Mucosa of rectum (tissue), 2 donors: ENCODE measurements around the gene EXT2.

Source experiments
- H3K27ac ChIP-seq, 2 donors: one replicate each; pipeline ENCODE4 v1.7.0; 2013; ENCODE audit warnings: inconsistent platforms in 2 of 2, low read depth in 2 of 2, low read length in 2 of 2
- H3K27me3 ChIP-seq, 2 donors: one replicate each; pipeline ENCODE4 v1.7.0; 2013; ENCODE audit warnings: low read length in 2 of 2; ENCODE audit not compliant: control insufficient read depth in 2 of 2, insufficient read depth in 2 of 2
- H3K36me3 ChIP-seq, 2 donors: one replicate each; pipeline ENCODE4 v1.7.0; 2013; ENCODE audit warnings: low read length in 2 of 2; ENCODE audit not compliant: control insufficient read depth in 2 of 2, insufficient read depth in 2 of 2
- H3K4me1 ChIP-seq, 2 donors: one replicate each; pipeline ENCODE4 v1.7.0; 2013; ENCODE audit warnings: low read length in 2 of 2, mild to moderate bottlenecking in 1 of 2; ENCODE audit not compliant: control insufficient read depth in 2 of 2, insufficient read depth in 2 of 2
- H3K4me3 ChIP-seq, 2 donors: one replicate each; pipeline ENCODE4 v1.7.0; 2013; ENCODE audit warnings: low read length in 2 of 2
- H3K9ac ChIP-seq, 2 donors: one replicate each; pipeline ENCODE4 v1.7.0; 2013; ENCODE audit warnings: low read length in 2 of 2, low read depth in 1 of 2, mild to moderate bottlenecking in 1 of 2
- H3K9me3 ChIP-seq, 2 donors: one replicate each; pipeline ENCODE4 v1.7.0; 2013; ENCODE audit warnings: low read length in 2 of 2; ENCODE audit not compliant: control insufficient read depth in 2 of 2
- donor health status: healthy.
- donor health status: Normal muscosa, but diverticular disease.

EXT2 gene

GRCh38 chr11:44268614-44269080 is 173.2 kb downstream of the EXT2 start:
- no peak overlapping the region for H3K27ac ChIP-seq
- H3K27me3 ChIP-seq = no peaks in the 10 kb centered on the region
- H3K4me1 ChIP-seq = no peaks in the 10 kb centered on the region
- H3K9me3 ChIP-seq = no peaks in the 10 kb centered on the region
- no peaks in the 10 kb centered on the region for H3K36me3 ChIP-seq
- H3K9ac ChIP-seq = no peak overlapping the region
- H3K4me3 ChIP-seq = no peak overlapping the region

- Histone ChIP-seq H3K4me3 (no peak overlapping the region), H3K36me3 (no peaks in the 10 kb centered on the region), H3K9ac (no peak overlapping the region), H3K27me3 (no peaks in the 10 kb centered on the region), H3K9me3 (no peaks in the 10 kb centered on the region), H3K27ac (no peak overlapping the region), H3K4me1 (no peaks in the 10 kb centered on the region)
Measured at GRCh38 chr11:44269369-44270351, 174.2 kb downstream of the EXT2 start.

- Histone ChIP-seq H3K4me3 (no peak overlapping the region), H3K36me3 (no peaks in the 10 kb centered on the region), H3K9ac (no peak overlapping the region), H3K4me1 (no peaks in the 10 kb centered on the region), H3K27ac (no peak overlapping the region), H3K9me3 (no peaks in the 10 kb centered on the region), H3K27me3 (no peaks in the 10 kb centered on the region)
Measured at GRCh38 chr11:44270403-44271273, 175.2 kb downstream of the EXT2 start.

DNA sequence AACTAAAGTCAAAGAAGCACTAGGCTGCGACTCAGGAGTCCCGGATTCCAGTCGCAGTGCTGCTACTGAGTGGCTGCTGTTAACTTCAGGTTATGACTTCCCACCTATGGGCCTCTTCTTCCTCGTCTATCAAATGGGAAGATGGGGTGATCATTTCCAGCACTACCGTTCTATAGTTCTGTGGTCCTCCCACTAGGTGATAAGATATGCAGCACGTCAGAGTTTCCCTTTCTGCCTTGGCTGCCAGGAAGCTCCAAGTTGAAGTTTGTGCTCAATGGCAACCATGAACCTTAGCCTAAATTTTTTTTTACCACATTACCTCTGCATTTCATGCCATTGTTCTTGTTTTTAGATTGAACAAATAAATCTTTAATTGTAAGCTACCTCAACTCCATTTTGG is 175.8 kb downstream of the EXT2 start:
- H3K36me3 ChIP-seq = no peaks in the 10 kb centered on the region
- no peak overlapping the region for H3K27ac ChIP-seq
- H3K27me3 ChIP-seq = no peaks in the 10 kb centered on the region
- H3K4me1 ChIP-seq = no peaks in the 10 kb centered on the region
- no peak overlapping the region for H3K4me3 ChIP-seq
- no peak overlapping the region for H3K9ac ChIP-seq
- no peaks in the 10 kb centered on the region for H3K9me3 ChIP-seq

- no peaks in the 10 kb centered on the region for H3K9me3 ChIP-seq
- H3K27me3 ChIP-seq = no peaks in the 10 kb centered on the region
- no peak overlapping the region for H3K4me3 ChIP-seq
- H3K36me3 ChIP-seq = no peaks in the 10 kb centered on the region
- H3K27ac ChIP-seq = no peak overlapping the region
- H3K9ac ChIP-seq = no peak overlapping the region
- H3K4me1 ChIP-seq = no peaks in the 10 kb centered on the region
Measured at GRCh38 chr11:44274404-44274803, 178.9 kb downstream of the EXT2 start.

DNA sequence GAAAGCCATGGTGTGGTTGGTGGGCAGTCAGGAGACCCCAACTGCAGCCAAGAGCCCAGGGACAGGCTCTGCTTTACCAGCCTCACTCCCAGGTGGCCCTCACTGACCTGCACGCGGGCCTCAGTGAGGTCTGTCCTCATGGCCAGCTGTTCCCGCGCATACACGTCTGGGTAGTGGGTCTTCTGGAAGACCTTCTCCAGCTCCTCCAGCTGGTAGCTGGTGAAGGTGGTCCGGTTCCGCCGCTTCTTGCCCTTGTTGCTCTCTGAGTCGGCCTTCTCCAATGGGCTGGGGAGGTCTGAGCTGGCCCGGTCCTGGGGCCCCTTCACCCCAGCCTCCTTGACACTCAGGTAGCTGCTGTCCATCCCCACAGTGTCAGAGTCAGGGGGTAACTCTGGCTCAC is 179.8 kb downstream of the EXT2 start:
- H3K4me3 ChIP-seq = no peak overlapping the region
- H3K27me3 ChIP-seq = no peaks in the 10 kb centered on the region
- H3K9me3 ChIP-seq = no peaks in the 10 kb centered on the region
- H3K27ac ChIP-seq = no peak overlapping the region
- no peak overlapping the region for H3K9ac ChIP-seq
- H3K4me1 ChIP-seq = no peaks in the 10 kb centered on the region
- no peaks in the 10 kb centered on the region for H3K36me3 ChIP-seq

DNA sequence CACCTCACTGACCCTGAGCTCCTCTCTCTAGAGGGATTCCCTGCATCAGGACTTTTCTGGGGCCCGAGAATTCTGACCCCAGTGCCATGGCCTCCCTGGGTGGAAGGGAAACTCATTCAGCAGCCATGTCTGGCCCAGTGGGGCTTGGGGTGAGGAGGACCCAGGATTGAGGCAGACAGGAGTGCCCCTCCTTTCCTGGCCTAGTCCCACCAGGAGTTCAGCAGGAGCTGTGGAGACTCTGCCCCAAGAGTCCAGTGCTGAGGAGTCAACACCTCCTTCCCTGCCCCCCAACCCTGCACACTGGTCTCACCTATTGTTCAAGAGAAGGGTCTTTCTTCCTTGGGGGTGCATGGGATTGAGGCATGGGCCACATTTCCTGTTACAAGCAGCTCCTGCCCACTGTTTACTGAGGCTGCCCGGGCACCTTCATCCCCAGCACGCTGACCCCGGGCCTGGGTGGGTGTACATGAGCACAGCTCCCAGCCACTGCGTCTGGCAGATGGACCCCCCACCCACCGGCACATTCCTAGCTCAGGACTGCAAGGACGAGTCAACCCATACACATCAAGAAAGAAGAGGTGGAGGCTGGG is 180.6 kb downstream of the EXT2 start:
- no peak overlapping the region for H3K27ac ChIP-seq
- H3K36me3 ChIP-seq = no peaks in the 10 kb centered on the region
- H3K4me1 ChIP-seq = no peaks in the 10 kb centered on the region
- no peaks in the 10 kb centered on the region for H3K27me3 ChIP-seq
- no peaks in the 10 kb centered on the region for H3K9me3 ChIP-seq
- no peak overlapping the region for H3K4me3 ChIP-seq
- no peak overlapping the region for H3K9ac ChIP-seq

- H3K9me3 ChIP-seq = no peaks in the 10 kb centered on the region
- H3K9ac ChIP-seq = no peak overlapping the region
- no peak overlapping the region for H3K27ac ChIP-seq
- no peaks in the 10 kb centered on the region for H3K4me1 ChIP-seq
- H3K27me3 ChIP-seq = no peaks in the 10 kb centered on the region
- H3K36me3 ChIP-seq = no peaks in the 10 kb centered on the region
- no peak overlapping the region for H3K4me3 ChIP-seq
Measured at GRCh38 chr11:44277196-44278090, 182.0 kb downstream of the EXT2 start.

DNA sequence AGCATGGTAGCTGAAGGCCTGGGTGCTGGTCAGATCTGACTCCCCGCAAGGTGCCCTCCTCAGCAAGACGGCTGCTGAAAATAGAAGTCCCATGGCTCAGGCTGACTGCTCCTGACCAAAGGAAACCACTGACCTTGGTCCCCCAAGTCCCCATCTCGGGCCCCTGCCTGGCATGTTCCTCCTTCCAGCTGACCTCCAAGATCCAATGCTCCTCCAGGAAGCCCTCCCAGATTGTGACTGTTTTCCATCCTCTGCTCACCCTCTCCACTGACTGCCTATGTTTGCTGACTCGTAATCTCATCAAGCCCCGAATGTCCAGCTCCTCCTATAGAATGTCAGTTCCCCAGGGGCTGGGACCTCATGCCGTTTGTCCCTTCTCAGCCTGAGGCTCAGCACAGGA is 184.0 kb downstream of the EXT2 start:
- no peak overlapping the region for H3K9ac ChIP-seq
- no peak overlapping the region for H3K27ac ChIP-seq
- H3K36me3 ChIP-seq = no peaks in the 10 kb centered on the region
- no peaks in the 10 kb centered on the region for H3K9me3 ChIP-seq
- H3K4me3 ChIP-seq = no peak overlapping the region
- no peaks in the 10 kb centered on the region for H3K27me3 ChIP-seq
- no peaks in the 10 kb centered on the region for H3K4me1 ChIP-seq
